Central memory CD4-positive, alpha-beta T cell (primary cell): ENCODE data around the gene TUBGCP6.

Experiments
- DNase-seq: peaks from one replicate; pipeline ENCODE4 v3.0.0; 2022

The TUBGCP6 gene

GRCh38 chr22:50249341-50250248, 4.8 kb upstream of the TUBGCP6 start:
- DNase-seq = no peak

GRCh38 chr22:50248196-50249081, 3.6 kb upstream of the TUBGCP6 start:
- no peak for DNase-seq

GRCh38 chr22:50247748-50248147, 2.9 kb upstream of the TUBGCP6 start:
- peak; percentile 58 for DNase-seq

GRCh38 chr22:50246242-50247175, 1.7 kb upstream of the TUBGCP6 start:
- DNase-seq = no peak

GRCh38 chr22:50245214-50246072, 620 bp upstream of the TUBGCP6 start:
- DNase-seq = peak; percentile 13

GRCh38 chr22:50243685-50244419, 971 bp downstream of the TUBGCP6 start:
- no peak for DNase-seq

GRCh38 chr22:50242406-50242949, 2.3 kb downstream of the TUBGCP6 start:
- no peak for DNase-seq

- no peak for DNase-seq
Measured at GRCh38 chr22:50238755-50239154, 6.1 kb downstream of the TUBGCP6 start.

GRCh38 chr22:50236731-50237409, 8.0 kb downstream of the TUBGCP6 start:
- DNase-seq = no peak

GRCh38 chr22:50233223-50233622, 11.6 kb downstream of the TUBGCP6 start:
- DNase-seq = no peak

- no peak for DNase-seq
Measured at GRCh38 chr22:50232481-50233151, 12.2 kb downstream of the TUBGCP6 start.

GRCh38 chr22:50229370-50229769, 15.5 kb downstream of the TUBGCP6 start:
- DNase-seq = no peak

GRCh38 chr22:50228366-50228765, 16.5 kb downstream of the TUBGCP6 start:
- no peak for DNase-seq

GRCh38 chr22:50227579-50228215, 17.1 kb downstream of the TUBGCP6 start:
- no peak for DNase-seq

- DNase-seq = no peak
Measured at GRCh38 chr22:50226875-50227165, 18.0 kb downstream of the TUBGCP6 start.

- no peak for DNase-seq
Measured at GRCh38 chr22:50226063-50226874, 18.6 kb downstream of the TUBGCP6 start.

- no peak for DNase-seq
Measured at GRCh38 chr22:50225200-50225969, 19.4 kb downstream of the TUBGCP6 start.
